ENCODE results near the gene OGT.
"Not testable (repeated sequence)": the region's sequence is repeated elsewhere in the genome, so short reads cannot be mapped to it uniquely, and the experiment has no call there.

The OGT gene

DNA sequence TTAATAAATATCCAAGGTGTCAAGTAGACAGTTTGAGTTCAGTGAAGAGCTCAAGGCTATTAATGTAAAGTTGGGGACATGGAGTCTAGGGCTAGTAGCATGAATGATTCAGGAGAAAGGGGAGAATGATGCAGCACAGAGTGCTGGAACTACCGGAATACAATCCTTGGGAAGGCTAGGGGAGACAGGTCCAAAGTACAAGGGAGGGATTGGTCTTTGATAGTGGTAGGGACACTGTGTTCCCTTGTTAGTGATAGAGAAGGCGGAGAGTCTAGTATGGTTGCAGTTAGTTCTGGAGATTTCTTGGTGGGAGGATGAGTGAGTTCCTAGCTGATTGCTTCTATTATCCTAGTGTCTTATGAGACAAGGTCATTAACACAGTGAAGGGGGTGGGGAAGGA lies 54.0 kb downstream of the OGT start:
- DNase-seq (ENCODE audit: low spot score): no peak

DNA sequence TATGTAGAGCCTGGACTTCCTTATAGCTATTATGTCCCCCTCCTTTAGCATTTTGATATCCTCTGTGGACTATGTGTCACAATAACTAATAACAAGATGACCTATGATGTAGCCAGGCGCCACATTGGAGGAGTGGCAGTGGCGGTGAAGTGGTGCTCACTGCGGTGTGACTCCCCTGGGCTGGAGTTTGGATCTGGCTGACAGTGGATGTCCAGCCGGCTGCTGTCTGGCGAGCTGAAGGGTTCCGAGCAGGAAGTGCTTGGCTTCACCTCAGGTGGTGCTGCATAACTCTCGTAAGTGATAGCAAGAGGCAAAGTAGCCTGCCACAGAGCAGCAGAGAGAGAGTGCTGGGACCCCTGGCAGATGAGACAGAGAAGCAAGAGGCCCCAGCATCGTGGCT lies 60.3 kb downstream of the OGT start:
- DNase-seq (ENCODE audit: low spot score): not testable (repeated sequence)

DNA sequence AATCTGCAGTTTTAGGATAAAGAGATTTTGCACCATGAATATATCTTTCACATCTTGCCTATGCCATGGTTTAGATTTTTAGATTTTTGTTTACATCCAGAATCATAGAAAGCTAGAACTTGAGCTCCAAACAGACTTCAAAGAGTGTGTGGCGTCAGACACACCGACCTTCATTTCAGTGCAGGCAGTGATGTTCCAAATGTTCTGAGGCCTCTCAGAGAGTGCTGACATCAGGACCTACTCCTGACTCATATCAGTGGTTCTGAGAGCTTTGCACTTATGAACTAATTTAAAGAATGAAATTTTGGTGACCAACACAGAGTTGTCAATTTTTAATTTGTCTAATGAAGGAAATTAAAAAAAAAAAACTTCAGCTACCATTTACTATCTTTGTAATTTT lies 67.1 kb downstream of the OGT start:
- DNase-seq (ENCODE audit: low spot score): no peak

DNA sequence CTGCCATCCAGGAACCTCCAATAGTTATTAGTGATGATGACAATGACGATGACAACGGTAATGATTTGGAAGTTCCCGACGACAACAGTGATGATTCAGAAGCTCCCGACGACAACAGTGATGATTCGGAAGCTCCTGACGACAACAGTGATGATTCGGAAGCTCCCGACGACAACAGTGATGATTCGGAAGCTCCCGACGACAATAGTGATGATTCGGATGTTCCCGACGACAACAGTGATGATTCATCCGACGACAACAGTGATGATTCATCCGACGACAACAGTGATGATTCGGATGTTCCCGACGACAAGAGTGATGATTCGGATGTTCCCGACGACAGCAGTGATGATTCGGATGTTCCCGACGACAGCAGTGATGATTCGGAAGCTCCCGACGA lies 70.7 kb downstream of the OGT start:
- DNase-seq (ENCODE audit: low spot score): no peak

DNA sequence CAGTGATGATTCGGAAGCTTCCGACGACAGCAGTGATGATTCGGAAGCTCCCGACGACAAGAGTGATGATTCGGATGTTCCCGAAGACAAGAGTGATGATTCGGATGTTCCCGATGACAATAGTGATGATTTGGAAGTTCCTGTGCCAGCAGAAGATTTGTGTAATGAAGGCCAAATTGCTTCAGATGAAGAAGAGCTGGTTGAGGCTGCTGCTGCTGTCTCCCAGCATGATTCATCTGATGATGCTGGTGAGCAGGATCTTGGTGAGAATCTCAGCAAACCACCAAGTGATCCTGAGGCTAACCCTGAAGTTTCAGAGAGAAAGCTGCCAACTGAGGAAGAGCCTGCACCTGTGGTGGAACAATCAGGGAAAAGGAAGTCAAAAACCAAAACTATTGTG lies 71.2 kb downstream of the OGT start:
- DNase-seq (ENCODE audit: low spot score): no peak

DNA sequence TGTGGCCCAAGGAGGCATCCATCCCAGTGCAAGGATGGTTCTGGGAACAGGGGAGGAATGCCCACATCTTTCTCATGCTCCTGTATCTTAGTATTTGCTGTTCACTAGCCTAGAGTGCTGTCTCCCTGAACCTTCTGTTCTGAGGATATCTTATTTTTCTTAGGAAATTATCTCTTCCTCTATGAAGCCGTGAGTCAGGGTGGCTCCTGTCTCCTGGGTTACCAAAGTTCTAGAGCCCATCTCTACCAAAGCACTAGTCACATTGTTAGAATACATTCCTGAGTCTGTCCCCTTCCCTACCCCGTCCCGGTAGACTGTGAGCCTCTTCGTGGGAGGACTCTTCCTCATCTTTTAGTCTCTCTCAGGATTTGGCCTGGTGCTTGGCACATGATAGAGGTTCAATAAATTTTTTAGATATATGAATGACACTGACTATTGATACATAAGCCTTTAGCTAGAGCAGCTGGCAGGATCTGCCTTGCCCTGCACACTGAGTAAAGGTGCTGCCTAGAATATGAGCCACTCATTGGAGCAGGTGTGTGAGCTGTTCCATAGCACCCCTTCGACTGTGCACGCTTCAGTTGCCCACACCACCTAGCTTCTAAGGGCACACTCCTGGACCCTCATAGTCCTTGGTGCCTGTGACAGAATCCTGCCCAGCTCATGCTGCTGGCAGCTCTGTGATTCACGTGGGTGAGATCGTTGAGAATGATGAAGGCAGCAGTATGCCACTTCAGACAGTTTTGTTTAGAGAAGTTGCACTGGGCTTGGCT lies 72.1 kb downstream of the OGT start:
- no peak for DNase-seq (ENCODE audit: low spot score)

DNA sequence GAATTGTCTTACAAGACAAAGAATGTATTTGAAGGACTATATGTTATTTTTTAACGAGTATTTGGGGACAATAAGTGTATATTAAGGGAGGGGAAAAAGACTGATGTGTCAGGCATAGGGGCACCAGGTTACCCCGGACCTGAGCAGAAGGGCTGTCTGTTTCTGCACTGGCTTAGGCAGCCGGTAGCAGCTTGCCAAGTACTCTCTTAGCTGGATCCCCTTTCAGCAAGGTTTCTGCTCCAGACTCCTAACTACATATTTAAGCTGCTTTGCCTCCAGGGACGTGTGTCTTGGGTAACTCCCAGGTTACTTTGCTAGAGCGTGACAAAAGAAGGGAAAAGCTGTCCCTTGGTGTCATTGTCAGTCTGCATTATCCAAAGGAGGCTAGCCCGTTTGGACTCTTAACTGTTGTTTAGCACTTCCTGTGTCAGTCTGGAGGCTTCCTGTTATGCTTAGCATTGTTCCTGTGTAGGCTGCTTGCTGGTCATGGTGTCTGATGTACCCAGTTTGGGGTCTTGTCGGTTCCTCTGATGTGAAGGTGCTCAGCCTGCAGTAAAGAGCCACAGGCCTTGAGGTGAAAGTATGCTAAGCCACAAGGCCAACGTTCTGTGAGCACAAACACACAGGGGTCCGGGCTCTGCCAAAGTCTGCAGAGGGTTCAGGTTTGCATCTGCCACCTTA lies 73.8 kb downstream of the OGT start:
- DNase-seq (ENCODE audit: low spot score): no peak

DNA sequence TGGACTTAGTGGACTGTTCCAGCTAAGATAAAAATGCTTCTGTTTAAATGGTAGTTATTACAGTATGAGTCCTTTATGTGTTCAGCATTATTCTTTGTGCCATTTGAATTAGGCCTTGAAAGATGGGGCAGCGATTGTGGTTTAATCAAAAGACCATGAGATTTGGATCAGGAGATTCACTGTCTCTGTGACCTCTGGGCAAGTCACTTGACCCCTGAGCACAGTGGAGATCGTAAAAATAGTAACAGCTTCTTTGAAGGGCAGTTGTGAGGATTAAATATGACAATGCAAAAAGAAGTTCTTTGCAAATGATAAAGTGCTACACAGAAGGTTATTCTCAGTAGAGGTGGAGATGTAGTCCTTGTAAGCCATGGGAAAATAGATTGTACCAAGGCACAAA lies 74.6 kb downstream of the OGT start:
- DNase-seq (ENCODE audit: low spot score): no peak

DNA sequence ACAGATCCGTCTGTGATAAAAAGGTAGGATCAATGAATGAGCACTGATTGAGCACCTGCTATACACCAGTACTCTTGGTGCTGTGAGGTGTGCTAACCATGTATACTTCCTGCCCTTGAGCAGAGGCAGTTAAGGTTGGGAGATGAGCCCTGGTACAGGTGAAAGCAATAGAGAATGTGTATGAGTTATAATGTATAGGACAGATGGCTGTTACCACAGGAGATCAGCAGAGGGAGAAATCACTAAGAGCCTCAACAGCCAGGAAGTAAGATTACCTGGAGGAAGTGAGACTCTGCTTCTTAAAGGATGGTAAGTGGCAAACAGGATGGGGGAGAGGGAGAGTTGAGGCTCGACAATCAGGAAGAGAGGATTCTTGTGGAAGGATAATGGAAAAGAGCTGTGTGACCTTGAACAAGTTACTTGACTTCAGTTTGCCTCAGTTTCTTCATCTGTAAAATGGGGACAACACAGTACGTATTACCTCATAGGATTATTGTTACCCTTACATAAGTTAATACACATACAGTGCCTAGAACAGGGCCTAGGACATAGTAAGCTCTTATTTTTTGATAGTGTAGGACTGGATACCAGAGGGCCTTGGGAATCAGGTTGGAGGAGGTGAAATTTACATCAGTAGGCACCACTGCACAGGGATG lies 76.3 kb downstream of the OGT start:
- no peak for DNase-seq (ENCODE audit: low spot score)

DNA sequence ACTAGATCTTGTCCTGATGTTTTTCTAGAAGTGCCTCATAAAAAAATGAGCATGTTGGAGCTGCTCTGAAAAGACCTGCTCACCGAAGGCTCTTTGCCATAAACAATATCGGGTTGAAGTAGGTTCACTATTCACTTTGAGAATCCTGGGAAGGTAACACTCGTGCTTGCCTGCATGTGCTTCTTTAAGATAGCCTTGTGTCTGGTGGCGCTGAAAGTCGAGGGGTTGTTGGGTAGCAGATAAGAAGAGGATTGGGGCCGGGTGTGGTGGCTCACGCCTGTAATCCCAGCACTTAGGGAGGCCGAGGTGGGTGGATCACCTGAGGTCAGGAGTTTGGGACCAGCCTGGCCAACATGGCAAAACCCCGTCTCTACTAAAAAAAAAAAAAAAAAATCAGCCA lies 78.8 kb downstream of the OGT start:
- not testable (repeated sequence) for DNase-seq (ENCODE audit: low spot score)

DNA sequence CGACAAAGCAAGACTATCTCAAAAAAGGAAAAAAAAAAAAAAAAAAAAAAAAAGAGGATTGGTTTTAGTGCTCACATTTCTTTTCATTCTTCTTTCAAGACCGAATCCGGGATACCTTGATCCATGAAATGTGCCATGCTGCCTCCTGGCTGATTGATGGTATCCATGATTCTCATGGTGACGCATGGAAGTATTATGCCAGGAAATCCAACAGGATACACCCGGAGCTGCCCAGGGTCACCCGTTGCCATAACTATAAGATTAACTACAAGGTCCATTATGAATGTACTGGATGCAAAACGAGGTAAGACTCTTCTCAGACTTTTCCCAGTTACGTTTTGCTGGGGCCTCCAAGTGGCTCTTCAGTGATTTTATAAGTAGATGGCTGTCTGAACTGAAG lies 79.4 kb downstream of the OGT start:
- no peak for DNase-seq (ENCODE audit: low spot score)

DNA sequence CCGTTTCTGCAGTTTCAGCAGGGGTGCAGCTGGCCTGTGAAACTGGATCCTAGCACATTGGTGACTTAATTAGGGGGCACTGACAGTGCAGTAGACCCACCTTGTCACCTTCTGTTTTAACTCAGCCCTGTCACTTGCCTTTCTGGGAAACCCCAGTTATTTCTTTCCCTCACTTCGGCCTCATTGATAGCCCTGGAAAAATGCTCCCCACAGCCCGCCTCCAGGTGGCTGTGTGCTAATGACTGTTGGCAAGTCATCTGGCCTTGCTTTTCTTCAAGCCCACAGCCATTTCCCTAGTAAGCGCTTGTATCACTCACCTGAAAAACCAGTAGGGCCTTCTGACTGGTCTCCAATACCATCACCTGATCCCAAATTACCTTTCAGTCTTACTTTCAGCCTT lies 82.2 kb downstream of the OGT start:
- DNase-seq (ENCODE audit: low spot score): no peak

DNA sequence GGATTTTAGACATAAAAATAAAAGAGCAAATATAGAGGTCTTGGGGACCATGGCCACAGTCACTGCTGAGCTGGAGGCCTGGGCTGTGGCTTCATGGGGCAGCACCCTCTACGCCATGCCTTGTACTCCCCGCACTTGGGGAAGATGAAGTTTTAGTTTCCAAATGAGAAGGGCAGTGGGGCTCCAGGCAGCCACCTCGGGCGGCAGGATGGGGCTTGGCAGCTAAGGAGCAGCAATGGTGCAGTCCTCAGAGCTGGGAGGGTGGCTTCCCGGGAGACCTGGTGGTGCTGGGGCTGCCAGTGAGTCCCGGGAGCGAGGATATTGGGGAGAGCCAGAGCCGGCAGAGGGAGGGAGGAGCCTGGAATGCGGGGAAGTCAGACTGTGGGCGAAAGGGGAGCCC lies 83.0 kb downstream of the OGT start:
- DNase-seq (ENCODE audit: low spot score): no peak

DNA sequence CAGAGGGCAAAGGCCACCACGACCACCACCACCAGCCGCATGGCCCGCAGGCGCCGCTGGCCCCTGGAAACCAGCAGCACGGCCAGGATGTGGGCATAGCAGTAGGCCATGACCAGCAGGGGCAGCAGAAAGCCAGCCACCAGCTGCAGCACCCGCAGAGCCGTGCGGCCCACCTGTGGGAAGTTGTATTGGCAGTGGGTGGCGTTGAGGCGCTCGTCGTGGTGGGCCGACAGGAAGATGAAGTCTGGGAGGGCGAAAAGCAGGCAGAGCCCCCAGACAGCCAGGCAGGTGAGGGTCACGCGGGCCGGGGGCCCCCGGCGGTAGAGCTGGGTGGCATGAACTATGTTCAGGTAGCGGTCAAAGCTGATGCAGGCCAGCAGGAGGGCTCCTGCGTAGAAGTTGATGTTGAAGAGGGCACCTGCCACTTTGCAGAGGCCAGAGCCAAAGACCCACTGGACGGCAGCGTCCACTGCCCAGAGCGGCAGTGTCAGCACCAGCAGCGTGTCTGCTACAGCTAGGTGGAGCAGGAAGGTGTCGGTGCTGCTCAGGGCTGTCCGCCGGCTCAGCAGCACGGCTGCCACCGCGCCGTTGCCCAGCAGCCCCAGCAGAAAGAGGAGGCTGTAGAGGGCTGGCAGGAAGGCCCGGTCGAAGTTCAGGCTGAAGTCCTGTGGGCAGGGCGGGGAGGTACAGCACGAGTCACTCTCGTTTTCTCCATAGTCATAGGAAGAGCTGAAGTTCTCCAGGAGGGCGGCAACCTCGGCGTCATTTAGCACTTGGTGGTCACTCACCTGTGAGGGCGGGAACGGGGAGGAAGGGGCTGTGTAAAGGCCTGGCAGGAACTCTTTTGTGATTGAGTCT lies 84.0 kb downstream of the OGT start:
- no peak for DNase-seq (ENCODE audit: low spot score)

DNA sequence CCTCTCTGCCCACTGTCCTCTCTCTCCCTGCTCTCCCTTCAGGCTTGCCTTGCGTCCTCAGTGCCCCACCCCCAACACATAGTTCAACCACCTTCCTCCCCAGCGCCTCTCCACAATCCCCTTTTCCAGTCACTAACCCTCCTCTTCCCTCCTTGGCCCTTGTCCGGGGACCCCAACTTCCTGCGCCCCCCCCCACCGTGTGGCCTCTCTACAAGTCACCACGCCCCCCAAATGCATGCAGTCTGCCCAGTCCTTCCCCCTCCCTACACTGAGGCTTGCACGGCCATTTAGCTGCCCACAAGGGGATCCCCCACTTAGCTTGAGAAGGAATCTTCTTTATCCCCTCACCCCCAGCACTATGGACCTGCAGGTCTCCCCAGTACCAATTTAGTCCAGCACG lies 84.8 kb downstream of the OGT start:
- DNase-seq (ENCODE audit: low spot score): no peak

DNA sequence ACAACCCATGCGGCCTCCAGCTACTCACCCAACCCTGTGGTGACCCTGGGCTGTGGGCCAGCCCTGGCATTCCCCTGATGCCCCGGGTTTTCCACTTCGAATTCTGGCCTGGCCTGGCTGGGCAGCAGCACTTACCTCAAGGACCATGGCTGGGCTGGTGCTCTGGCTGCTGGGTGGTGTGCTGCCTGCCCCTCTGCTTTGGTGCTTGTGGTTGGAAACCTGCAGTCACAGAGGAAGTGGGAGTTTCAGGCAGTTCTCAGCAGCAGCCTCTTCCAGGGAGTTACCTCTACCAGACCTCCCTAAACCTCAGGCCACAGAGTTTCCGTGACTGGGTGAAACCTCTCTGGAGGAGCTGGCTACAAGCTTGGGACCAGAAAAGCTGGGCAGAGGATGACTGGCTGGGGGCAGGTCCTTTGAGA lies 85.4 kb downstream of the OGT start, which contains the start of gene CXCR3:
CXCR3 (minus strand) TSS at position 209 of the 419 bp plus-strand sequence; CDS start at position 147, 62 bp downstream.
- DNase-seq (ENCODE audit: low spot score): no peak

DNA sequence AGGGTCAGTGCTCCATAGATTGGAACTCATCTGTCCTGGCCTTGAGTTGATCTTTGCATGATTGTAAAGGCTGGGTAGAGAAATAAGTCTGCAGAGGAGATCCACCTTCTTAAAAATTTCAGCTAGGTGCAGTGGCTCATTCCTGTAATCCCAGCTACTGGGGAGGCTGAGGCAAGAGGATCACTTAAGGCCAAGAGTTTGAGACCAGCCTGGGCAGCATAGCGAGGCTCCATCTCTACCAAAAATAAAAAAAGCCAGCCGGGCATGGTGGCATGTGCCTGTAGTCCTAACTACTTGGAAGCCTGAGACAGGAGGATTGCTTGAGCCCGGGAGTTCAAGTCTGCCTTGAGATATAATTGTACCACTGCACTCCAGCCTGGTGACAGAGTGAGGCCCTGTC lies 85.9 kb downstream of the OGT start:
- no peak for DNase-seq (ENCODE audit: low spot score)

DNA sequence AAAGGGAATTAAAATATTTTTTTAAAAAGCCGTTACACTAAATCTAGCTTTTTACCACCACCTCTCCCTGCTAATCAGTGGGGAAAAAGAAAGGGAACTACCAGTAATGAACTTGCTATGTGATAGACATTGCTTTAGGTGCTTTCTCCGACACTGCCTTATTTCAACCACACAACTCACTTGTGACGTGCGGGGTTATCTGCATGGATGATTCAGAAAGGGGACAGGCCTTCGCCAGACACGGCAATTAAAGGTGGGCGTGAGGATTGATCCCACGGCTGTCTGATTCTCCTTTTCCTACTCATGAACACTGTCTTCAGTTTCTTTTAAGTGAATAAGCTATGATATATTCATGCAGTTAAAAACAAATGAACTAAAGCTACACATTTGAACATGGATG lies 86.3 kb downstream of the OGT start:
- DNase-seq (ENCODE audit: low spot score): no peak

DNA sequence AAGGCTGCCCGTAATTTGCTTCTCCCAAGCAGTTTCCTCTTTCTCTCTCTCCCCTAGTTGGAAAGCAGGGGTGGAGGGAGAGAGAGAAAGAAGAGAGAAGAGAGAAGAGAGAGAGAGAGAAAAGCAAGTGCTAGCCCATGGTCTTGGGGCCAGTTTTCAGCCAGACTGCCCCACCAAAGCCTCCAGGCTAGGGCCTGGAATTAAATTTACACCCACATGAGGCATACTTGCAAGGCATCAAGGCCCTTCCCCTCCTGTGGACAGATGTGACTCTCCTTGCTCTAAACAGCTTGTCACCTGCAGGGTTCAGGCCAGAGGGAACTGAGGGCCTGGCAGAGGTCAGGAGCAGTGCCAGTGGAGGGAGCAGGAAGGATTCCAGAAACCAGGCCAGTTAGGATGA lies 87.1 kb downstream of the OGT start:
- DNase-seq (ENCODE audit: low spot score): no peak

DNA sequence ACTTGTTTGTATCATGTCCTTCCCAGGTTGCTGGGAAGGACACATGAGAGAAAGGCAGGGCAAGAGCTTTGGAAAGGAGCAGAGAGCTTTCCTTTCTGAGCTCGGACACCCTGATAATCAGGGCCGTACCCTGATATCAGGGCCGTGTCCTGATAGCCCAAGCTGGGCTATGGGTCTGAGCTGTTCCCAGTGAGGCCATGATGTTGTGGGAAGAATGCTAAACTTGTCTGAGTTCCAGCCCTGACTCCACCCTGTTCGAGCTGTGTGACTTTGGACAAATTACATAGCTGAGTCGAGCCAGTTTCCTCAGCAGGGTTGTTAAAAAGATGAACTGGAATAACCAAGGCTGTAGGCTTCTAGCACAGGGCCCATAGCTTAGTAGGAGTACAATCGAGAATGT lies 88.7 kb downstream of the OGT start:
- DNase-seq (ENCODE audit: low spot score): no peak

DNA sequence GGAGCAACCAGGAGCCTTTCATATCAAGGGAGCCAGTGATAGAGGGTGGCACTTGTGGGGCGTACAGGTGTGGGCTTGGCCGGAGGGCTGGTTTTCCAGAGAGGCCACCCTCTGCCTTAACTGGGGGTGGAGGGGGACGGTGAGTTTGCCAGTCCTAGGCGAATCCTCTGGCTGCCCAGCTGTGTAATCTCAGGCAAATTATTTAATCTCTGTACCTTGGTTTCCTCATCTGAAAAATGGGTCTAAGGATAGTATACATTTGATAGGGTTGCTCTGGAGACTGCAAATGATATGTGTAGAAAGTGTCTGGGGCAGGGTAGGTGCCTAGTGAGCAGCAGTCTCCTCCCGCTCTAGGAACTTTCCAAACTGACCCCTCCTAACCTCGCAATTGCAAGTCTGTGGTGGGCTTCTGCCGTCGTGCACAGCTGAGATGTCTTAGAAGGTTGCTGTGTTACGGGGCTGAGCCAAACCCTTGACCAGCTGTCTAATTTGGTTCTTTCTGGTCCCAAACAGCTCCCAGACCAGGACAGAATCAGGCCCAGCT lies 89.2 kb downstream of the OGT start:
- no peak for DNase-seq (ENCODE audit: low spot score)

All from globus pallidus (tissue), 1 donor.